Ammon's horn (tissue), 1 donor: ENCODE data around the gene NR2E1.

Experiments
- DNase-seq: peaks from one replicate; pipeline ENCODE4 v3.0.0-alpha.2; 2016; ENCODE audit warnings: low spot score

NR2E1 gene

GRCh38 chr6:108209738-108210137, 43.9 kb downstream of the NR2E1 start:
- no peak for DNase-seq

GRCh38 chr6:108210556-108210955, 44.7 kb downstream of the NR2E1 start:
- DNase-seq = no peak

GRCh38 chr6:108211671-108212070, 45.8 kb downstream of the NR2E1 start:
- no peak for DNase-seq

- DNase-seq = no peak
Observed at GRCh38 chr6:108222064-108222463, 56.2 kb downstream of the NR2E1 start.

- DNase-seq = peak; percentile 19
Observed at GRCh38 chr6:108222504-108222903, 56.7 kb downstream of the NR2E1 start.

GRCh38 chr6:108227290-108227689, 61.5 kb downstream of the NR2E1 start:
- no peak for DNase-seq

- DNase-seq = no peak
Observed at GRCh38 chr6:108228416-108228815, 62.6 kb downstream of the NR2E1 start.

- no peak for DNase-seq
Observed at GRCh38 chr6:108235127-108235526, 69.3 kb downstream of the NR2E1 start.

GRCh38 chr6:108236791-108237190, 71.0 kb downstream of the NR2E1 start:
- no peak for DNase-seq

- DNase-seq = no peak
Observed at GRCh38 chr6:108238322-108238721, 72.5 kb downstream of the NR2E1 start.
